ENCODE results near the gene HSPBP1.

HSPBP1 gene

DNA sequence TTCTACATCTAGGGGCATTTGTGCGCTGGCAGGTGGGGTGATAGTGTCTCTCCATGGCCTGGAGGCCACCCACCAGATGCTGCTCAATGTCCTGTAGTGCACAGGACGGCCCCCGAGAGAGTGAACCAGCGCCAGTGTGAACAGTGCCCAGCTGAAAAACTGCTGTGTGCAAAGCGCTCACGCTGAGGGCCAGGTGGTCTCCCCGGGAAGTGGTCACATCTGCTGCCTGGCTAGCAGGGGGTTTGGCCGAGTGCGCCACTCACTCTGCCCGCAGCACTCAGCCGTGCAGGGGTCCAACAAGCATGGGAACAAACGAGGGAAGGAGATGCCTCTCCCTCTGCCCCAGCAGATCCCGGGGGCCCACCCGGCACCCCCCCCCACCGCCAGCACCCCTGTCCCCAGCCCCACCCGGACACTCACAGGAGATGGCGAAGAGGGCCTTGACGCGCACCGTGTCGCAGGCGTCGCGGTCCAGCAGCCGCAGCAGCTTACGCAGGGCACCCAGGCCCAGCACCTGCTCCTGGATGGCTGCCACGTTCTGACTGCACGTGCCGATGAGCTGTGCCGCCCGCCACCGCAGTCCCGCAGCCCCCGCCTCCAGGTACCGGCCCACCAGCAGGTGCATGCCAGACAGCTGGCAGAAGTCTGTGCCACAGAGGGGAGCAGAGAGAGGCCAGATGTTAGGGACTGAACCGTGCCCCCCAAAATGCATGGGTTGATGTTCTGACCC lies 5.8 kb downstream of the HSPBP1 start:
- no peak for DNase-seq

DNA sequence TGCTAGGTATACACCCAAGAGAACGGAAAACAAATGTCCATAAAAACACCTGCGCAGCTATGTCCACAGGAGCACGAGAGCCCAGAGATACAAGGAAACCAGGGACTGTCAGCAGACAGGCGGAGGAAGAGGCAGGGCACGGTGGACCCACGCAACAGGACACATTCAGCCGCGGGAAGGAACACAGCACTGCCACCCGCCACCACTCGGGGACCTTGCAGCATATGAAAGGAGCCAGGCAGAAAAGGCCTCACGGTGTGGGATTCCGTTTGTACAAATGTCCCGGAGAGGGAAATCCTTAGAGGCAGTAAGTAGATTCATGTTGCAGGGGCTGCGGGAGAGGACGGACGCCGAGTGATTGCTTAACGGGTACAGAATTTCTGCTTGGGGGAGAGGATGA lies 7.8 kb downstream of the HSPBP1 start:
- no peak for DNase-seq

DNA sequence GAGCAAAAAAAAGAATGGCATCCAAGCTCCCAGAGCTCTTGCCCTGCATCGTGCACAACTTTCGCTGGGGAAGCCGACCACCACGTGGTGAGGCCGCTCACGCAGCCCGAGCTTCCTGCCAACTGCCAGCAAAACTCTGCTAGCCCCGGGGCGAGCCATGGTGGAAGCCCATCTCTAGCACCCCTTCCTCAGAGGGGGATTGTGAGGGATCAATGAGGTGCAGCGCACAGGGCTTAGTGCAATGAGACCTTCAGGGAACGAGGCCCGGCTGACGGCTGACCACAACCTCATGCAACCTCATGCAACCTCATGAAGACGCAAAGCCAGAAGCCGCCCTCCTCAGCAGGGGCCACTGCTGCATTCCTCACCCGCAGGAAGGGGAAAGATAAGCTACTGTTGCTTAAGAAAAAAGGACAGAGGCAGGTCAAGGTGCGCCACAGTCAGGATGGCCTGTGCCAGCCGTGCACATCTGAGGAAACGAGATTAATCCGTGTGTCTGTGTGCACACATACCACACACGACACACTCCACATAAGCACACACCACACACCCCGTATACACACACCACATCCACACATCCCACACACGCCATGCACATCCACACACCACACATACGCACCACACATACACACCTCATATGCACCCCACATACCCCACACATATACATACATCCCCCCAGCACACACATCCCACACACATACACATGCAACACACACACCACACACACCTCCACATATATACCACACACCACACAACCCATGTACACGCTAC lies 9.6 kb downstream of the HSPBP1 start:
- no peak for DNase-seq

DNA sequence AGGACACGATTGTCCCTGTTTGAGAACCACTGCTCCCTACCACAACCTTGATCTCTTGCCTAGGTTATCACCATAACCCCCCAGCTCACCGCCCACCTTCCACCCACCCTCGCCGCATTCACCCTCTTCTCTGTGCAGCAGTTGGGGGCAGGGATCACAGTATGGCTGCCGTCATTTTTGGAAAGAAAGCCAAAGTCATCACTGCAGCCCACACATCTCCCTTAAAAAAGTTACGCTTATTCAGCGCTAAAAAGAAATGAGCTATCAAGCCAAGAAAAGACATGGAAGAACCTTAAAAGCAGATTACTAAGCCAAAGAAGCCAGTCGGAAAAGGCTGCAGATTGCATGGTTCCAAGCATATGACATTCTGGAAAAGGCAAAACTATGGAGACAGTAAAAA lies 10.6 kb downstream of the HSPBP1 start:
- DNase-seq, result no peak

DNA sequence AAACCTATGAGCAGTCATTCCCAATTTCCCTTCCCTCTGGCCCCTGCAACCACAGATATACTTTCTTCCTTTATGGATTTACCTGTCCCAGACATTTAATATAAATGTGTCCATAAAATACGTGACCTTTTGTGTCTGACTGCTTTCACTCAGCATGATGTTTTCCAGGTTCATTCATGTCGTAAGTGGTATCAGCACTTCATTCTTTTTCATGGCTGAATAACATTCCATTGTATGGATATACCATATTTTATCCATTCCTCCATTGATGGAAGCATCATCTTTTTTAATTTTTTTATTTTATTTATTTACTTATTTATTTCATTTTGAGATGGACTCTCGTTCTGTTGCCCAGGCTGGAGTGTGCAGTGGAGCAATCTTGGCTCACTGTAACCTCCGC lies 13.1 kb downstream of the HSPBP1 start:
- no peak for DNase-seq

DNA sequence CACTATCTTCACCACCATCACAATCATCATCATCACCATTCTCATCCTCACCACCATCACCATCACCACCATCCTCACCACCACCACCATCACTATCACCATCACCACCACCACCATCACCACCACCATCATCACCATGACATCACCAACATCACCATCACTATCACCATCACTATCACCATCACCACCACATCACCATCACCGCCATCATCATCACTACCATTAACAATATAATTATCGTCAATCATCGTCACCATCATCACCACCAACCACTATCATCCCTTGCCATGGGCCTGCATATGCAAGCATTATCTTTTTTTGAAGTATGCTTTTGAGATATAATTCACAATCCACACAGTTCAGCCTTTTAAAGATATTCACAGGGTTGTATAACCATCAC lies 13.5 kb downstream of the HSPBP1 start:
- DNase-seq, result no peak

DNA sequence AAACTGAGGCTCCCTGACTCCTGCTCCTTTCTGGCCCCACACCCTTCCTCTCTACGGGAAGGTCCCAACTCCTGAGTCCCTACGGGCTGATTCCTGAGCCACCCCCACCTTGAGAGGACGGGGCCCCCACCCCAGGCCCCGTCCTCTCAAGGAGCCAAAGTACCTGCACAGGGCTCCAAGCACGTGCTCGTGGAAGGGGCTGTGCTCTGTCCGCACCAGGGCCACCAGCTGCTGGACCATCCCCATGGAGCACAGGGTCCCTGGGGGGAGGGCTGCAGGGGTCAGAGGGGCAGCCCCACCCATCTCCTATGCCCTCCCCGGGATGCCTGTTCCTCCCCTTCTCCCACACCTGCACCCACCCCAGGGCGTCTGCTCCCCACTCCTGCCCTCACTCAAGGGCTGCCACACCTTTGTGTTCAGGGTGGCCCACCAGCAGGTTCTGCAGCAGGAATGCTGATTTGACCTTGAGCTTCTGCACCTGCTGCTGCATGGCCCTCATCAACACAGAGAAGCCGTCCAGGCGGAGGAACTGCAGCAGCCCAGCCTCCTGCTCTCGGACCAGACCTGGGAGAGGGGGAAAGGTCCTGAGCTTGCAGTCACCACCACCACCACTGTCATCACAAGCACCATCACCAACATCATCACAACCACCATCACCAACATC lies 14.1 kb downstream of the HSPBP1 start:
- DNase-seq, result no peak

DNA sequence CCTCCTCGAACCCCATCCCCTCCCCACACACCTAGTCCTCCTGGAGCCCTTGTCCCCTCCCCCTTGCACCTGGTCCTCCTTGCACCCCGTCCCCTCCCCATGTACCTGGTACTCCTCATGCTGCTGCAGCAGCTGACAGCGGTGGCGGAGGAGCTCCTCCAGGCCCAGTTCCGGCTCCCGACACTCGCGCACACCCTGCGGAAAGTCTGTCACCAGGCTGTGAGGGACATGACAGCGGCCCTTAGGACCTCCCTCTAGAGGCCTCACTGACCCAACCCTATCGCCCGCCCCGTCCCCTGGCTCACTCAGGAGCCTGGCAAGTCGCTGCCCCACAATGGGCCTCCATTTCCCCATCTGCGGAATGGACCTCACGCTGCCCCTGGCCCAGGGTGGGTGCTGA lies 14.7 kb downstream of the HSPBP1 start:
- no peak for DNase-seq

DNA sequence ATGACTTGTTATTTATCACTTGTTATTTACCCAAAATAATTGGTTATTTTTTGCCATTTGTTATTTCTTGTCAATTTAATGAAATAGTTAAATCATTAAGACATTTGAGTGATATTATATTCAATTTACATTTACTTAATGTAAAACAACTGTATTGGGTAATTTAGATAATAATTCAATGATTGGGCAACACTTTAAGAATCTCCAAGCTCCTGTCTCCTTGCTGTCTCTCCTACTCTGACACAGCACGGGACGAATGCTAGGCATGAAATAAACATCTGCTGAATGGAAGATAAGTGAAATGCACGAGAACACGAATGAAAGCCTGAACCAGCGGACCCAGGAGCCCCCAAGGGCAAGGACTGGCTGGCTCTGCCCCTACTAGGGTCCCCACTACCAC lies 15.4 kb downstream of the HSPBP1 start:
- DNase-seq, result no peak

DNA sequence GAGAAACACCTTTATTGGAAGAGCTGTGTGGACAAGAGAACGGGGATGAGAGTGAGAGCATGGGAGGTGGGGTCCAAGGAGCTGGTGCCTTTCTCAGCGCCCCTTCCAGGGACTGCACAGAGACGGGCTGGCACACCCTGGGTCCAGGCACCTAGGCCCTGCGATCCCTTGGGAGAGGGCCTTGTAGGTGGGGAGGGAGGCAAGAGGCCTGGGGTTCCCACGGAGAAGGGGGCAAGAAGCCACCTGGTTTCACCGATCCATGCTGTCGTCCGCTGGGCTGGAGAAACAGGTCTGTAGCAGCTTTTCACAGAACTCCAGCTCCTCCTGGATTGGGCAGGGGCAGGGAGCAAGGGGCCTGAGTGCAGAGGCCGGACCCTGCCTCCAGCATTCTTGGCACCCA lies 17.6 kb downstream of the HSPBP1 start:
- DNase-seq, result no peak

DNA sequence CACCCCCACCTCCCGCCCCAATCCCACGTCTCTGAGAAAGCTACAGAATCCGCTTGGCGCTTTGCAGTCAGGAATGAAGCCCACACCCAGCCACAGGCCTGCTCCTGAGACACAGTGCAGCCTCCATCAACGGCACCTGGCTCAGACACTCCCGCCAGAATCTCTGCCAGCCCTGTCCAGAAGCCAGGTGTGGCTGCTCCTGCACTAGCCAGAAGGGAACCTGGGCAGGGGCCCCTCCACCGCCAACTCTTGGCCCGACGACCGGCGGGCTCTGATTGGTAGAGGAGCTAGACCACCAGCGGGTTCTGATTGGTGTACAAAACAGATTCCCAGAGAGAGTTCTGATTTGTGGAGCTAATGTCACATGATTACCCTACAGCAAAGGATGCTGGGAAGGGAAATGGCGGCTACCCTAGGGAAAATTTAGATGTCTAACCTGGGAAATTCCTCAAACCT lies 18.2 kb downstream of the HSPBP1 start:
- DNase-seq, result no peak

DNA sequence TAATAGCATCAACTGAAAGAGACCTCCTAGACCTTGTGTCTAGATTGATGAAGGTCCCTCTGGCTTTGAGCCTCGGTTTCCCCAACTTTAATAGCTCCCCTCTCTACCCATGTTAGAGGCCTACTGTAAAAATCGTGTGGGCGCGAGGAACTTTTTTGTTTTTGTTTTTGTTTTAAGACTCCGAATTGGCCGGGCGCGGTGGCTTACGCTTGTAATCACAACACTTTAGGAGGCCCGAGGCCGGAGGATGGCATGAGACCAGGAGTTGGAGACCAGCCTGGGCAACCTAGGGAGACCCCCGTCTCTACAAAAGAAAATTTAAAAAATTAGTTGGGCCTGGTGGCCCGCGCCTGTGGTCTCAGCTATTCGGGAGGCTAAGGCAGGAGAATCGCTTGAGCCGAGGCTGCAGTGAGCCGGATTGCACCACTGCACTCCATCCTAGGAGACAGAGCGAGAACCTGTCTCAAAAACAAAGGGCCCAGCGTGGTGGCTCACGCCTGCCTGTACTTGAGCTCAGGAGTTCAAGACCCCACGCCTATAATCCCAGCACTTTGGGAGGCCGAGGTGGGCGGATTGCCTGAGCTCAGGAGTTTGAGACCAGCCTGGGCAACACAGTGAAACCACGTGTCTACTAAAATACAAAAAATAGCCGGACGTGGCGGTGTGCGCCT lies 20.2 kb downstream of the HSPBP1 start:
- no peak for DNase-seq

DNA sequence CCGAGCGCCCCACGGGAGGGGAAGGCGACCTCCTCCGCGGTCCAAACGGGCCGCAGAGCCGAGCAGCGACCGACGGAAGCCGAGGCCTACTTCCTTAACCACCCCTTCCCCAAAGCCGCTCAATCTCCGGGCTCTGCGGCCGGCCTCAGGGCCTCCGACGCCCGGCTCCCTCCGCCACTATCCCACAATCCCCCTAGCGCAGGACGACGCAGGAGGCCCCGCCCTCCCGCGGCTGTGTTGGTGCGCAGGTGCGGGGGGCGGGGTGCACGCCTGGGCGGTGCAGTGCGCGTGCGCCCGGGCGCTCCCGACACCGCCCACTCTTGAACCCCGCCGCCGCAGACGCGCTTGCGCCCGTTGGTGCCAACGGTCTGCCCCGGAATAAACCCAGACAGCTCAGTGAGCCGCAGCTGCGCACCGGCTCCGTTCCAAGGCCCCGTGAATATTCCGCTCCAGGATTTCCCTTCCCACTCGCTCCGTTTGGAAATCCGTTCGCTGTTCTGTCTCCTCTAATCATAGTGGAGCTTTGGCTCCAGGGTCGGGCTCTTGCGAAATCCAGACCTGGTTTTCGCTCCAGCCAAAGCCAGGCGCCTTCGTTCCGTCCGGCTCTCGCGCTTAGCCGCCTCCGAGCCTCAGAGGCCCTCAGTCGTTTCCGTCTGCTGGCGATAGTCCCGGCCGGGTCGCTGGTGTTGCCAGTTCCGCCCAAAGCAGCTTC lies 20.9 kb downstream of the HSPBP1 start, which contains the start of gene PPP6R1:
PPP6R1 (minus strand) TSS at position 190 of the 712 bp plus-strand sequence. CDS start 11,914 bp downstream, outside the sequence.
- peak; percentile 98 for DNase-seq

DNA sequence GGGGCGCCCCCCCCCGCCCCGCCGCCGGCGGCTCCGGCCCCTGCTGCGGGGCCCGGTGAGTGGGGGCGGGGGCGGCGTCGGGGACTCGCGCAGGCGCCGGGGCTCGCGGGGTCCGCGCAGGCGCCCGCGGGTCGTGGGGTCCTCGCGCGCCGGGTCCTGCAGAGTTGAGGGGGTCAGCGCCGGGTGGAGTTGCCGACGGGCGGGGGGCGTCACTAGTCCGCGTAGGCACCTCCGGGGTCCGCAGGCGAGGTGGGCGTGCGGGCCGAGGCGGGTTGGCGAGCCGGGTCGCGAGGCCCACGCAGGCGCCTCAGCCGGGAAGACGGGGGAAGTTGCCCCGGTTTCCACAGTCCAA lies 21.5 kb downstream of the HSPBP1 start:
- no peak for DNase-seq

DNA sequence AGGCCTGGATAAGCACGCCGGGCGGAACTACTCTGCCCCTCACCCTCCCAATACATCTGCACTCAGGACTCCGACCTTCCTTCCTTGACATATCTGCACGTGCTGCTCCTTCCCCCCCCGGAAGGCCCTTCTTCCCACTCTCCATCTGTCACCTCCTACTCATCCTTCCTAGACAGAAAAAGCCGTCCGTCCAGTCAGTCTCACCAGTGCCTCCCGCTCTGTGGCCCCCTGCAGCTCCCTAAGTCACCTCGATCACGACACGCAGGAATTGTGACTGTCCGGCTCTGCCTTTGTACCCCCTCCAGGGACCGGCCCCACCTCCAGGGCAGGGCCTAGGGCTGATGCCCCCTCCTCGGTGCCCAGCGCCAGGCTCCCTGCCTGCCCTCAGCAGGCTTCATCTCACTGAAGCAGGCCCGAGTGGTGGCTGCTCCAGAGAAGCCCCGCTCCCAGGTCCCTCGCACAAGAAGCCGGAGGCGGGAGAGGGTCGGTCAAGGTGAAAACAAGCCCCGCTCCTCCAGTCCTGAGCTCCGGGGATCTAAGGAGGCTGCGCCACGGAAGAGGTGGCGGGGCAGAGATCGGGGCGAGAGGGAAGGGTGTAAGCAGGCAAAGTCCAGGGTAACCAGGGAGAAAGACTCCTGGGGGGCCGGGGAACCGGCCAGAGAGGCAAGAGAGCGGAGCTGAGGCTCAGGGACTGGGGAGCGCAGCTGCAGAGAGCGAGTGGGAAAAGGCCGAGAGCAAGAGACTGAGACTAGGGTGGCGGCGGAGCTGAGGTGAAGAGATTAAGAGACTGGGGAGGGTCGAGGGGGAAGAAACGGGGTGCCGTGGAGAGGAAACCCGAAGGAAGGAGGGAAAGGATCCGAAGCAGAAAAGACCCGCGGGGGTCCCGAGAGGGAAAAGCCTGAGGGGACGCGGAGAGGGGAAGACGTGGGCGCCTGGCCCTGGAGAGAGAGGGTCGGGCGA lies 22.2 kb downstream of the HSPBP1 start:
- DNase-seq, result peak; percentile 49

DNA sequence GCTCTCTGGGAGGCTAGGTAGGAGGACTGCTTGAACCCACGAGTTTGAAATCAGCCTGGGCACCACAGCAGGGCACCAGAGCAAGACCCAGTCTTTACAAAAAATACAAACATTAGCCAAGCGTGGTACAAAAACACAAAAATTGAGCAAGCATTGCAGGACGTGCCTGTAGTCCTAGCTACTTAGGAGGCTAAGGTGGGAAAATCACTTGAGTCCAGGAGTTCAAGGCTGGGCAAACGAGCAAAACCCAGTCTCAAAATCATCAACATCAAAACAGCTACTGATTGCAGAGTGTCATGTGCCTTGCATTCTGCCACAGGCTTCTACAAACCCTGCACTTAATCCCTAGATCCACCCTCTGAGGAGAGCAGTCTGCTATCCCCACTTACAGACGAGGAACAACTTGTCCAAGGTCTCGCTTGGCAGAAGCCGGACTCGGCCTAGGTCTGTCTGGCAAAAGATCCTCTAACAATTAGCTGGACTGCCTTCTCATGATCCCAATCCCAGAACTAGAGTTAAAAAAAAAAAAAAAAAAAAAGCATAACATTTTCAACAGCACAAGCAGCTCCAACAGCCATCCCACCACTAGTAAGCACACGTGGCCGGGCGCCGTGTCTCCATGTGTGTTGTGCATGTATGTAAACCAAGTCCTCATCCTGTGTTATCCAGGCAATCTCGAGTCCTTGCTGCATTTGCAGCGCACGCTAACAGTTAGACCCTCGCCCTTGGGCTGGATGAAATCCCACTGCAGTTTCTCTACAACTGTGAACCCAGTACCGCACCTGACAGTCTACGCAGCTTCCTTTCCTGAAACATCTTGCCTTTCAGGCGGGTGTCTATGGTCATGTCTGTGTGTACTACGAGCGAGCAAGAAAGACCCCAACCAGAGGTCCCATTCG lies 23.1 kb downstream of the HSPBP1 start:
- no peak for DNase-seq

DNA sequence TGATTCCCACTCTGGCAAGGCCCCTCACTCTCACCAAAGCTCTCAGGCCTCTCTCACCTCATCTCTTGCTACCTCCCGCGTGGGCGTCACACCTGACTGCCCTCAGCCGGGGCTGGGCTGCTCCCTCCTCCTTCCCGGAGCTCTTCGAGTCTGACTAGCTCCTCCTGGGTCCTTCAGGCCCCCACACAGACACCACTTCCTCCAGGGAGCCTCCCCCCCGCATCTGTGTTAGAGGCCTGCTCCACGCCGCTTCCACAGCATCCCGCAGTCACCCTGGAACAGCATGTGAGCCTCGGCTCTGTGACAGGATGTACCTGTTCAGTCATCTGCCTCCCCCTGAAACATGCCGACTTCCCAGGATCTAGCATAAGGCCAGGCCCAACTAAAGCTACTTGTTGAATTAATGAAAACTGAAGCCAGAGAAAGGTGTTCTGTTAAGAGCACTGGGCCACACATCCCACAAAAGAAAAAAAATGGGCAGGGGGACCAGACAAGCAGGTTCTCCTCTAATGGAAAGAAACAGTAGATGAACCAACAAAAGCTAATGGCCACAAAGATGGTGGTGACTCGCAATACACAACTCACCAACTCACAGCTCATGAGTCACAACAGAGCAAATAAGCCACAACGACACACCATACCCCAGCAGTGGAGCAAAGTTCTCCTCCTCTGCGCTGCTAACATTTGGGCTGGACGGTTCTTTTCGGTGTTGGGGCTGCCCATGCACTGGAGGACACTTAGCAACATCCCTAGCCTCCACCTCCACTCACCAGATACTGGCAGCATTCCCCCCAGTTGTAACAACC lies 24.1 kb downstream of the HSPBP1 start:
- DNase-seq, result peak; percentile 58

DNA sequence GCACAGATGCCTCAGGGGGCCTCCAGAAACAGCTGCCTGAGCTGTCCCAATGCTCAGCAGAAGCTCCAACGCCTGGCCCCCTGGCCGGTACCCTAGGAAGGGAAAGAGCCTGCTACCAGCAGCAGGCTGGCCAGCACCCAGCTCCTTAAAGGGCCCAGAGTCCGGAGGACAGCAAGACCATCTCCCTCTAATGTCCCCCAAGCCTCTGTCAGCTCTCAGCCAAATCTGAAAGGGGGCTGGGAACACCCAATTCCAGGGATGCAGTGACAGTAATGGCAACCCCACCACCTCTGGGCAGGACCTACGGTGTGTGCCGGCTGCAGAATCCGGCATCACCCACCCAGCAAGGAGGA lies 25.3 kb downstream of the HSPBP1 start:
- DNase-seq, result no peak

DNA sequence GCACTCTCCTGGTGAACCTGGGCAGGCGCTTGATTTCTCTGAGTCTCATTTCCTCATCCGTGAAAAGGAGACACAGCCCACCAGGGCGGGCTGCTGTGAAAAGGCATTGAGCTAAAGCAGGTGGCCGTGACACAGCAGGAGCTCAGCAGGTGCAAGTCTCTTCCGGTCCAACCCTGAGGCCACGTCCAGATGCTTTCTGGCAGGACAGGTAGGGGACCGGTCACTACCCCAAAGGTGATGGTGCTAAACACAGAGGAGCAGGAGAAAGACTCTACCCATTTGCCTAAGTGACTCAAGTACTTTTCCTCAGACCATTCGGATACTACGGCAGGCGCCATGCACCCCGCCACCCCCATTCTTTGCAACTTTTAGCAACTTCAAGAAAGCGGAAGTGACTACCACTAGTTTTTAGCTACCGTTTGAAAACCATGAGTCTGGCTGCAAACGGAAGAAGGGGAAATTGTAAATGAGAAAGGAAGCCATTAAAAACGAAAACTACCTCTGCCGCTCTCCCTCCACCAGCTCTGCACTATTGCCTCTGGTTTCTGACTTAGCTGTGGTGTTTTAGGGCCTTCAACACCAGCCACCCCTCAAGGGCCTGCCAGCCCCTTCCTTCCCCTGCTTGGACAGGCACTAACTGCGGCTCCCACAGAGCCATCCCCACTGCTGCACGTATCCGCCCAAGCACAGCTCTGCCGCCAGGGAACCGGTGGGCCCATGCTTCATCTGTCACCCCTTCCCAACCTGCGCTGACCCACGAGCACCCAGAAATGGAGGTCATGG lies 25.9 kb downstream of the HSPBP1 start:
- DNase-seq, result peak; percentile 84

Measured in suppressor macrophage treated with lipopolysaccharide for 4 hours (primary cell).